ENCODE data around the gene CHST3. TPM values are rescaled to one million over a fixed set of nuclear protein-coding genes. Genes with fewer than 3 reads are reported as not detected.

CHST3 gene
- total and polyA plus RNA-seq, 10 of the 15 experiments (the other 5 are each of a cell fraction or from before 2014, with no cell fraction given): 0.03 to 0.50 (median 0.05) TPM; not detected in 2

GRCh38 chr10:71940752-71941151, 23.4 kb upstream of the CHST3 start:
- BruUV-seq (replicated peaks): no TSS peak
- Histone ChIP-seq H3K9ac (ENCODE audit: control insufficient read depth, insufficient read depth, low read length) (no peak overlapping the region), H3K27me3 (replicated peaks in 1 of 2; ENCODE audit: control insufficient read depth in 2 of 2, insufficient read depth in 2 of 2, low read length in 1 of 2) (no peaks in the 10 kb centered on the region)

GRCh38 chr10:71941318-71941717, 22.9 kb upstream of the CHST3 start:
- Histone ChIP-seq H3K27me3 (replicated peaks in 1 of 2; ENCODE audit: control insufficient read depth in 2 of 2, insufficient read depth in 2 of 2, low read length in 1 of 2) (no peaks in the 10 kb centered on the region), H3K36me3 (ENCODE audit: control insufficient read depth in 2 of 2, insufficient read depth in 2 of 2, low read length in 1 of 2) (no peaks in the 10 kb centered on the region), H3K4me1 (ENCODE audit: control insufficient read depth, insufficient read depth, low read length) (peaks cover 19% of the 10 kb centered on the region), H3K4me3 (no peak overlapping the region), H3K4me2 (ENCODE audit: control insufficient read depth, insufficient read depth) (no peak overlapping the region), H3K9me3 (replicated peaks; ENCODE audit: control insufficient read depth, insufficient read depth, low read length) (peaks cover 22% of the 10 kb centered on the region), H3K79me2 (ENCODE audit: control insufficient read depth, insufficient read depth, low read length) (no peaks in the 10 kb centered on the region), H3K27ac (ENCODE audit: control insufficient read depth, insufficient read depth) (no peak overlapping the region), H4K20me1 (ENCODE audit: control insufficient read depth, insufficient read depth) (no peaks in the 10 kb centered on the region), H2AFZ (ENCODE audit: control insufficient read depth, low read depth, low read length) (no peak overlapping the region), H3K9ac (ENCODE audit: control insufficient read depth, insufficient read depth, low read length) (no peak overlapping the region)
- POLR2A ChIA-PET: no interaction called here
- 64% methylated on average over 6 of the region's 8 CpGs for WGBS (ENCODE audit: insufficient coverage, insufficient replicate concordance, low lambda C conversion rate, missing lambda C conversion rate)
- no peak for DNase-seq (ENCODE audit: low read depth, low spot score)
- no TSS peak for BruUV-seq (replicated peaks)
- RAD21 ChIA-PET (ENCODE audit: unreplicated experiment): no interaction called here
- CTCF ChIA-PET: no interaction called here
- FAIRE-seq: no peak
- TF ChIP-seq DPF2 (IDR thresholded peaks at IDR 0.05): no peak
- TF ChIP-seq FOS (IDR thresholded peaks at IDR 0.05; ENCODE audit: borderline replicate concordance, extremely low read depth, insufficient read length): no peak
- no peak for TF ChIP-seq MYC (IDR thresholded peaks at IDR 0.05; ENCODE audit: insufficient read depth, insufficient read length, insufficient replicate concordance, low read length, severe bottlenecking)
- TF ChIP-seq MXI1 (IDR thresholded peaks at IDR 0.05; ENCODE audit: low read depth, low read length): no peak
- in situ Hi-C loops (cut with MboI): no loop called here
- SMC1A ChIA-PET (ENCODE audit: uncharacterized antibody, unreplicated experiment): no interaction called here
- intact Hi-C loops (cut with micrococcal nuclease; ENCODE audit: unreplicated experiment): no loop called here
- no peak for ATAC-seq

More at GRCh38 chr10:71940752-71941151, 23.4 kb upstream of the CHST3 start:
- DNase-seq (ENCODE audit: low read depth, low spot score) (no peak), ATAC-seq (no peak), FAIRE-seq (no peak)
- ChIA-PET SMC1A (ENCODE audit: uncharacterized antibody, unreplicated experiment) (interaction anchor here (0.7 kb wide), 1 partner anchor 15 kb away, joined by 3 read pairs; no protein-coding TSS in a partner anchor), CTCF (no interaction called here), RAD21 (ENCODE audit: unreplicated experiment) (no interaction called here), POLR2A (no interaction called here)
- Histone ChIP-seq H4K20me1 (ENCODE audit: control insufficient read depth, insufficient read depth) (no peaks in the 10 kb centered on the region), H3K4me3 (no peak overlapping the region), H3K9me3 (replicated peaks; ENCODE audit: control insufficient read depth, insufficient read depth, low read length) (peaks cover 19% of the 10 kb centered on the region), H2AFZ (ENCODE audit: control insufficient read depth, low read depth, low read length) (no peak overlapping the region), H3K27ac (ENCODE audit: control insufficient read depth, insufficient read depth) (no peak overlapping the region), H3K4me2 (ENCODE audit: control insufficient read depth, insufficient read depth) (no peak overlapping the region), H3K4me1 (ENCODE audit: control insufficient read depth, insufficient read depth, low read length) (peaks cover 19% of the 10 kb centered on the region), H3K36me3 (ENCODE audit: control insufficient read depth in 2 of 2, insufficient read depth in 2 of 2, low read length in 1 of 2) (no peaks in the 10 kb centered on the region), H3K79me2 (ENCODE audit: control insufficient read depth, insufficient read depth, low read length) (no peaks in the 10 kb centered on the region)
- in situ Hi-C loops (cut with MboI) (no loop called here), intact Hi-C loops (cut with micrococcal nuclease; ENCODE audit: unreplicated experiment) (no loop called here)
- no peak for TF ChIP-seq PAX8 (IDR thresholded peaks at IDR 0.05)
- WGBS (ENCODE audit: insufficient coverage, insufficient replicate concordance, low lambda C conversion rate, missing lambda C conversion rate): 76% methylated on average over 4 of the region's 4 CpGs

All from GM12878 (cell line).